ENCODE data around the gene IL12RB1.

IL12RB1 gene

GRCh38 chr19:18085702-18086457, 854 bp downstream of the IL12RB1 start:
- DNase-seq: no peak

- no peak for DNase-seq
Measured at GRCh38 chr19:18083929-18084684, 2.6 kb downstream of the IL12RB1 start.

GRCh38 chr19:18074192-18074591, 12.5 kb downstream of the IL12RB1 start:
- DNase-seq: no peak

- no peak for DNase-seq
Measured at GRCh38 chr19:18073197-18073596, 13.5 kb downstream of the IL12RB1 start.

GRCh38 chr19:18072335-18072734, 14.4 kb downstream of the IL12RB1 start:
- DNase-seq: no peak

- DNase-seq: no peak
Measured at GRCh38 chr19:18070181-18070580, 16.6 kb downstream of the IL12RB1 start.

- no peak for DNase-seq
Measured at GRCh38 chr19:18069383-18069782, 17.4 kb downstream of the IL12RB1 start.

- no peak for DNase-seq
Measured at GRCh38 chr19:18068395-18068794, 18.3 kb downstream of the IL12RB1 start.

- no peak for DNase-seq
Measured at GRCh38 chr19:18065173-18065495, 21.6 kb downstream of the IL12RB1 start.

- peak in 2 of 4 experiments; percentile 4 to 32 for DNase-seq
Measured at GRCh38 chr19:18063463-18063862, 23.3 kb downstream of the IL12RB1 start.

GRCh38 chr19:18062028-18062427, 24.7 kb downstream of the IL12RB1 start:
- no peak for DNase-seq

- no peak for DNase-seq
Measured at GRCh38 chr19:18060472-18060871, 26.3 kb downstream of the IL12RB1 start.

GRCh38 chr19:18059902-18060301, 26.8 kb downstream of the IL12RB1 start:
- no peak for DNase-seq

- DNase-seq: no peak
Measured at GRCh38 chr19:18059297-18059696, 27.4 kb downstream of the IL12RB1 start.

GRCh38 chr19:18058208-18059009, 28.3 kb downstream of the IL12RB1 start:
- peak; percentile 55 to 73 (median 70) for DNase-seq

GRCh38 chr19:18057557-18057956, 29.2 kb downstream of the IL12RB1 start:
- no peak for DNase-seq

- no peak for DNase-seq
Measured at GRCh38 chr19:18055967-18056366, 30.8 kb downstream of the IL12RB1 start.

- DNase-seq: no peak
Measured at GRCh38 chr19:18053576-18054219, 33.0 kb downstream of the IL12RB1 start.

- DNase-seq: no peak
Measured at GRCh38 chr19:18051887-18052286, 34.8 kb downstream of the IL12RB1 start.

GRCh38 chr19:18049385-18049784, 37.3 kb downstream of the IL12RB1 start:
- no peak for DNase-seq

- no peak for DNase-seq
Measured at GRCh38 chr19:18046059-18046718, 40.5 kb downstream of the IL12RB1 start.

- DNase-seq: no peak
Measured at GRCh38 chr19:18045307-18046050, 41.3 kb downstream of the IL12RB1 start.
